Adrenal gland (tissue), 5 donors: ENCODE results near the gene LRP1-AS.

Experiments used
- CTCF ChIP-seq, 6 experiments: fragments of 450-650 bp in 4 of 6; fragments of 200-600 bp in 2 of 6; sonication (generic) in 1 of 6; IDR thresholded peaks; 1 replicate in 5 of 6; 2 replicates in 1 of 6; pipeline versions ENCODE4 v1.5.1 to v1.8.0; 2016 to 2021; ENCODE audit warnings: antibody characterized with exemption in 6 of 6, mild to moderate bottlenecking in 2 of 6, moderate library complexity in 1 of 6
- POLR2A ChIP-seq, 2 donors: fragments of 450-650 bp; IDR thresholded peaks; one replicate each; pipeline ENCODE4 v1.6.1; 2017; ENCODE audit warnings: antibody characterized with exemption in 2 of 2, mild to moderate bottlenecking in 2 of 2, moderate library complexity in 1 of 2
- donor health status: DM: no; HTN: no; CAD: no.

GRCh38 chr12:57188090-57188425 lies 40.6 kb upstream of the LRP1-AS start:
- no peak for TF ChIP-seq POLR2A (IDR thresholded peaks at IDR 0.05)
- no peak for TF ChIP-seq CTCF (IDR thresholded peaks at IDR 0.05)
